ENCODE results near the gene PI16.

- TF ChIP-seq CTCF (IDR thresholded peaks at IDR 0.05): no peak
- TF ChIP-seq ZFX (IDR thresholded peaks at IDR 0.05; ENCODE audit: borderline replicate concordance): no peak
Measured at GRCh38 chr6:37010402-37010892, 55.9 kb downstream of the PI16 start.

All from 22Rv1 (cell line).